ENCODE data around the gene BBS7. TPM values are rescaled to one million over a fixed set of nuclear protein-coding genes. Genes with fewer than 3 reads are reported as not detected.

The BBS7 gene
- polyA plus RNA-seq, 1 donor from 2014 or later, result 60.9 TPM

GRCh38 chr4:121817006-121817405 is 53.3 kb downstream of the BBS7 start:
- H2AFZ ChIP-seq (ENCODE audit: low read depth, low read length), result no peak overlapping the region
- no peak overlapping the region for H3K4me3 ChIP-seq (ENCODE audit: low read length)
- H4K20me1 ChIP-seq (ENCODE audit: insufficient read depth), result no peaks in the 10 kb centered on the region
- TF ChIP-seq EZH2 (IDR thresholded peaks at IDR 0.05; ENCODE audit: borderline replicate concordance, insufficient read depth, low read length, poor library complexity, severe bottlenecking) (no peak), MXI1 (conservative IDR thresholded peaks at IDR 0.05; ENCODE audit: poor library complexity, severe bottlenecking) (no peak), POLR2AphosphoS5 (IDR thresholded peaks at IDR 0.05) (no peak), EP300 (conservative IDR thresholded peaks at IDR 0.05; ENCODE audit: poor library complexity, severe bottlenecking) (no peak), TAF1 (IDR thresholded peaks at IDR 0.05; ENCODE audit: low read depth) (no peak), SMC3 (conservative IDR thresholded peaks at IDR 0.05; ENCODE audit: poor library complexity) (no peak), RAD21 (conservative IDR thresholded peaks at IDR 0.05) (no peak)
- TF ChIP-seq, protein P1, sequence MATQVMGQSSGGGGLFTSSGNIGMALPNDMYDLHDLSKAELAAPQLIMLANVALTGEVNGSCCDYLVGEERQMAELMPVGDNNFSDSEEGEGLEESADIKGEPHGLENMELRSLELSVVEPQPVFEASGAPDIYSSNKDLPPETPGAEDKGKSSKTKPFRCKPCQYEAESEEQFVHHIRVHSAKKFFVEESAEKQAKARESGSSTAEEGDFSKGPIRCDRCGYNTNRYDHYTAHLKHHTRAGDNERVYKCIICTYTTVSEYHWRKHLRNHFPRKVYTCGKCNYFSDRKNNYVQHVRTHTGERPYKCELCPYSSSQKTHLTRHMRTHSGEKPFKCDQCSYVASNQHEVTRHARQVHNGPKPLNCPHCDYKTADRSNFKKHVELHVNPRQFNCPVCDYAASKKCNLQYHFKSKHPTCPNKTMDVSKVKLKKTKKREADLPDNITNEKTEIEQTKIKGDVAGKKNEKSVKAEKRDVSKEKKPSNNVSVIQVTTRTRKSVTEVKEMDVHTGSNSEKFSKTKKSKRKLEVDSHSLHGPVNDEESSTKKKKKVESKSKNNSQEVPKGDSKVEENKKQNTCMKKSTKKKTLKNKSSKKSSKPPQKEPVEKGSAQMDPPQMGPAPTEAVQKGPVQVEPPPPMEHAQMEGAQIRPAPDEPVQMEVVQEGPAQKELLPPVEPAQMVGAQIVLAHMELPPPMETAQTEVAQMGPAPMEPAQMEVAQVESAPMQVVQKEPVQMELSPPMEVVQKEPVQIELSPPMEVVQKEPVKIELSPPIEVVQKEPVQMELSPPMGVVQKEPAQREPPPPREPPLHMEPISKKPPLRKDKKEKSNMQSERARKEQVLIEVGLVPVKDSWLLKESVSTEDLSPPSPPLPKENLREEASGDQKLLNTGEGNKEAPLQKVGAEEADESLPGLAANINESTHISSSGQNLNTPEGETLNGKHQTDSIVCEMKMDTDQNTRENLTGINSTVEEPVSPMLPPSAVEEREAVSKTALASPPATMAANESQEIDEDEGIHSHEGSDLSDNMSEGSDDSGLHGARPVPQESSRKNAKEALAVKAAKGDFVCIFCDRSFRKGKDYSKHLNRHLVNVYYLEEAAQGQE (IDR thresholded peaks at IDR 0.05; ENCODE audit: borderline replicate concordance), result no peak
- TF ChIP-seq, protein P2, sequence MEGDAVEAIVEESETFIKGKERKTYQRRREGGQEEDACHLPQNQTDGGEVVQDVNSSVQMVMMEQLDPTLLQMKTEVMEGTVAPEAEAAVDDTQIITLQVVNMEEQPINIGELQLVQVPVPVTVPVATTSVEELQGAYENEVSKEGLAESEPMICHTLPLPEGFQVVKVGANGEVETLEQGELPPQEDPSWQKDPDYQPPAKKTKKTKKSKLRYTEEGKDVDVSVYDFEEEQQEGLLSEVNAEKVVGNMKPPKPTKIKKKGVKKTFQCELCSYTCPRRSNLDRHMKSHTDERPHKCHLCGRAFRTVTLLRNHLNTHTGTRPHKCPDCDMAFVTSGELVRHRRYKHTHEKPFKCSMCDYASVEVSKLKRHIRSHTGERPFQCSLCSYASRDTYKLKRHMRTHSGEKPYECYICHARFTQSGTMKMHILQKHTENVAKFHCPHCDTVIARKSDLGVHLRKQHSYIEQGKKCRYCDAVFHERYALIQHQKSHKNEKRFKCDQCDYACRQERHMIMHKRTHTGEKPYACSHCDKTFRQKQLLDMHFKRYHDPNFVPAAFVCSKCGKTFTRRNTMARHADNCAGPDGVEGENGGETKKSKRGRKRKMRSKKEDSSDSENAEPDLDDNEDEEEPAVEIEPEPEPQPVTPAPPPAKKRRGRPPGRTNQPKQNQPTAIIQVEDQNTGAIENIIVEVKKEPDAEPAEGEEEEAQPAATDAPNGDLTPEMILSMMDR (IDR thresholded peaks at IDR 0.05; ENCODE audit: poor library complexity, severe bottlenecking), result no peak
- H3K79me2 ChIP-seq (replicated peaks; ENCODE audit: insufficient read depth, low read length), result peaks cover 14% of the 10 kb centered on the region
- no peak overlapping the region for H3K9ac ChIP-seq (ENCODE audit: low read length)
- no peaks in the 10 kb centered on the region for H3K27me3 ChIP-seq (ENCODE audit: insufficient read depth, low read depth, low read length)
- no peak overlapping the region for H3K27ac ChIP-seq (ENCODE audit: low read length)
- no peaks in the 10 kb centered on the region for H3F3A ChIP-seq (ENCODE audit: insufficient read depth, low read length, poor library complexity, severe bottlenecking)
- no peaks in the 10 kb centered on the region for H3K9me3 ChIP-seq (ENCODE audit: low read length)
- H3K9me2 ChIP-seq (ENCODE audit: insufficient read depth, low read length), result no peaks in the 10 kb centered on the region
- no peak overlapping the region for H3K4me2 ChIP-seq (ENCODE audit: low read length)
- no peaks in the 10 kb centered on the region for H3K36me3 ChIP-seq (ENCODE audit: insufficient read depth, low read length)

- Histone ChIP-seq H3K9me2 (ENCODE audit: insufficient read depth, low read length) (no peaks in the 10 kb centered on the region), H3K27ac (ENCODE audit: low read length) (no peak overlapping the region), H3K27me3 (ENCODE audit: insufficient read depth, low read depth, low read length) (no peaks in the 10 kb centered on the region), H3F3A (ENCODE audit: insufficient read depth, low read length, poor library complexity, severe bottlenecking) (no peaks in the 10 kb centered on the region), H3K36me3 (ENCODE audit: insufficient read depth, low read length) (no peaks in the 10 kb centered on the region), H3K9me3 (ENCODE audit: low read length) (no peaks in the 10 kb centered on the region), H3K9ac (ENCODE audit: low read length) (no peak overlapping the region), H3K4me2 (ENCODE audit: low read length) (no peak overlapping the region), H2AFZ (ENCODE audit: low read depth, low read length) (no peak overlapping the region), H4K20me1 (ENCODE audit: insufficient read depth) (no peaks in the 10 kb centered on the region), H3K4me3 (ENCODE audit: low read length) (no peak overlapping the region), H3K79me2 (replicated peaks; ENCODE audit: insufficient read depth, low read length) (no peaks in the 10 kb centered on the region)
- TF ChIP-seq EZH2 (IDR thresholded peaks at IDR 0.05; ENCODE audit: borderline replicate concordance, insufficient read depth, low read length, poor library complexity, severe bottlenecking) (no peak), RAD21 (conservative IDR thresholded peaks at IDR 0.05) (no peak), SMC3 (conservative IDR thresholded peaks at IDR 0.05; ENCODE audit: poor library complexity) (no peak), TAF1 (IDR thresholded peaks at IDR 0.05; ENCODE audit: low read depth) (no peak)
These were observed 55.5 kb downstream of the BBS7 start for GRCh38 chr4:121814756-121815155.

All from neural cell (in vitro differentiated cells).